LNCAP (cell line): ENCODE results near the gene CLSTN3.

Experiments
- TF ChIP-seq, protein P1 (sequence below): fragments of 450-650 bp; IDR thresholded peaks from 2 replicates; pipeline ENCODE4 v1.5.1; 2017; ENCODE audit warnings: mild to moderate bottlenecking

Gene CLSTN3

DNA sequence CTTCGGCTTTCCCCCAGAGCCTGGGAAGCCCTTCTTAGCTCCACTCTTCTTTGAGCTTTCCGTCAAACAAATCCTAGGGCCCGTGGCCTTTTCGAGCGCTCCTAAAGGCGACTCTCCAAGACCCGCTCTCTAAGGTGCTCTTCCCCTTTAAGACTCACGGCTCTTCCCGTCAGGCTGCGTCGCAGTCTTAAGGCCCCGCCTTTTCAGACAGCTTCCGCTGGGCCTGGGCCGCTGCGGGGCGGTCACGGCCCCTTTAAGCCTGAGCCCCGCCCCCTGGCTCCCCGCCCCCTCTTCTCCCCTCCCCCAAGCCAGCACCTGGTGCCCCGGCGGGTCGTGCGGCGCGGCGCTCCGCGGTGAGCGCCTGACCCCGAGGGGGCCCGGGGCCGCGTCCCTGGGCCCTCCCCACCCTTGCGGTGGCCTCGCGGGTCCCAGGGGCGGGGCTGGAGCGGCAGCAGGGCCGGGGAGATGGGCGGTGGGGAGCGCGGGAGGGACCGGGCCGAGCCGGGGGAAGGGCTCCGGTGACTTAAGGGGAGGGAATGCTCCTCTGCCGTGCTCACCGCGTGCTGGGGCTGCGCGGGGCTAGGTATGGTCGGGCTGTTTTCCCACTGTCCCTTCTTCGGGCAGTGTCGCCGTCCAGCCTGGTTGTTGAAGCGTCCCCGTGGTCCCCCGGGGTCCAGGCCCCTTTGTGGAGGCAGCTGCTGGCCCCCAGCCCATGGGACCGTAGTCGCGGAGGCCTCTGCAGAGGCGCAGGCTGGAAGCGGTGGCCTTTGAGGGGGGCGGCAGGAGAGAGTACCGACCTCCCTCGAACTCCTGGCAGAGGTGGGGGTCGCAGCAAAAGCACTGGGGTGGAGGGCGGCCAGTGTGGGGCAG lies 59.5 kb downstream of the CLSTN3 start, which contains the start of gene PEX5:
Gene PEX5, plus strand, starts transcription at position 289 of the 870 bp plus-strand sequence. CDS start 692 bp downstream, outside the sequence.
- TF ChIP-seq, protein P1, sequence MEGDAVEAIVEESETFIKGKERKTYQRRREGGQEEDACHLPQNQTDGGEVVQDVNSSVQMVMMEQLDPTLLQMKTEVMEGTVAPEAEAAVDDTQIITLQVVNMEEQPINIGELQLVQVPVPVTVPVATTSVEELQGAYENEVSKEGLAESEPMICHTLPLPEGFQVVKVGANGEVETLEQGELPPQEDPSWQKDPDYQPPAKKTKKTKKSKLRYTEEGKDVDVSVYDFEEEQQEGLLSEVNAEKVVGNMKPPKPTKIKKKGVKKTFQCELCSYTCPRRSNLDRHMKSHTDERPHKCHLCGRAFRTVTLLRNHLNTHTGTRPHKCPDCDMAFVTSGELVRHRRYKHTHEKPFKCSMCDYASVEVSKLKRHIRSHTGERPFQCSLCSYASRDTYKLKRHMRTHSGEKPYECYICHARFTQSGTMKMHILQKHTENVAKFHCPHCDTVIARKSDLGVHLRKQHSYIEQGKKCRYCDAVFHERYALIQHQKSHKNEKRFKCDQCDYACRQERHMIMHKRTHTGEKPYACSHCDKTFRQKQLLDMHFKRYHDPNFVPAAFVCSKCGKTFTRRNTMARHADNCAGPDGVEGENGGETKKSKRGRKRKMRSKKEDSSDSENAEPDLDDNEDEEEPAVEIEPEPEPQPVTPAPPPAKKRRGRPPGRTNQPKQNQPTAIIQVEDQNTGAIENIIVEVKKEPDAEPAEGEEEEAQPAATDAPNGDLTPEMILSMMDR, result no peak

DNA sequence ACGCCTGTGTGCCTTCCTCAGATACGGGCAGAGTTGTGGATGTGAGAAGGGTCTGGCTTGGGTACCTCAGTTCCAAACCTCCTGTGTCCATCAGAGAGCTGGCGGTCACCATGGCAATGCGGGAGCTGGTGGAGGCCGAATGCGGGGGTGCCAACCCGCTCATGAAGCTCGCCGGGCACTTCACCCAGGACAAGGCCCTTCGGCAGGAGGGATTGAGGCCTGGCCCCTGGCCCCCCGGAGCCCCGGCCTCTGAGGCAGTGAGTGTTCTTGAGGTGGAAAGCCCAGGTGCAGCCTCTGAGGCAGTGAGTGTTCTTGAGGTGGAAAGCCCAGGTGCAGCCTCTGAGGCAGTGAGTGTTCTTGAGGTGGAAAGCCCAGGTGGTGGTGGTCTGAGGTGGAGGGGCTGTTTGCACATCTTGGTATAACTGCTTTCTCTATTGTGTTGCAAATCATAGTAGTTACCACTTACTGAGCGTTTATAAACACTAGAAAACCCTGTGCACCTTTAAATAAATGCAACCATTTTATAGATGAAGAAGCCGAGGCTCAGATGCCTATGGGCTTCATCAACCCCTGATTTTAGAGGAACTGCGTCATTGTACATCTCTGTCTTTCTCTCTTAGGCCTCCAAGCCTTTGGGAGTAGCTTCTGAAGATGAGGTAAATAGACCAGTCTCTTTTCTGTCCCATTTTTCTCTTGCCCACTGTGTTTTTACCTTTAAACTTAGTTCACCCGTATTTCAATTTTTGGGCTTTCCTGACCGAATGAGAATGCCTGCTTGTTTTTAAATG lies 60.3 kb downstream of the CLSTN3 start:
- TF ChIP-seq, protein P1, result no peak

DNA sequence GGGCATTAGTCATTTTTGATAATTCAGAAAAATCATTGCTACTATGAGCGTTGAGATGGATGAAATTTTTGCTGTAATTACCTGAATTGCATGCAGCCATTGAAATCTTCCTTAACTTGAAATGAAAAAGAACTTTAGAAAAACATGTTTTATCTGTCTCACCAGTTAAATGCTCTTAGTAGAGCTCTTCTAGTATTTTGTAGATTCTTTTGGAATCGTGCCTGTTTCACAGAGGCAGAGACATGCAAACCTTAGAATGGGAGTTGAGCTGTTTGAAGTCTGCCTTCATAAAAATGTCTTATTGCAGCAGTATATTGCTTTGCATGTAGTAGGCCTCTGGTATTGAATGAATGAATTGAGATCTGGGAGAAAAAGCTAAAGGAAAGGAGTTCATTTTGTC lies 63.5 kb downstream of the CLSTN3 start:
- TF ChIP-seq, protein P1, result no peak

DNA sequence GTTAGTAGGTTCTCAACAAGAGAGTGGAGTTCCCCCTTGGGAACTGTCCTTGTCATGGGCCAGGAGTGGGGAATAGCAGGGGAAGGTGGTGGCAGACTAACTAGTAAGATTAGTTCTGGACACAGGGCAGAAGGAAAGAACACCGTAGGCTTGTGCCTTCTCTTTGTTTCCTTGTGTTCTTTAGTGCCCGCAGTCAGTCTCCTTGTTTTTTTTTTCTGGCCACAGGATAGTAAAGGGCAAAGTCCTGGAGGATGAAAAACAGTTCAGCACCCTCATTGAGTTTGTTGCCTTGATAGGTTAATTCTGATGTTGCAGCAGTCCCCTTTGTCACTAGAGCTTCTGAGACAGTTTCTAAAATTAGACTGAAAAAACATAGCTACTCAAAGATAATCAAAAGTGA lies 67.7 kb downstream of the CLSTN3 start:
- TF ChIP-seq, protein P1, result no peak

DNA sequence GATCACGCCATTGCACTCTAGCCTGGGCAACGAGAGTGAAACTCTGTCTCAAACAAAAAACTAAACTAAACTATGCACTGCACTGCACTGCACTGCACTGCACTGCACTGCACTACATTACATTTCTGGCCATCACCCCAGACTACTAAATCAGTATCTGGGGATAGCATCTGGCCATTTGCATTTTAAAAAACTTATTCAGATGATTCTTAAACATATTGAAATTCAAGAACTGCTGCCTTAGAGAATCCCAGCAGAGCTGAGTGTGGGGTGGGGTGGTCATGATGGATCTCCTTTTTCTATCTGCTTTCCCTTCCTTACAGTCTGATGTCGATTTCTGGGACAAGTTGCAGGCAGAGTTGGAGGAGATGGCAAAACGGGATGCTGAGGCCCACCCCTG lies 72.9 kb downstream of the CLSTN3 start:
- TF ChIP-seq, protein P1, result no peak

DNA sequence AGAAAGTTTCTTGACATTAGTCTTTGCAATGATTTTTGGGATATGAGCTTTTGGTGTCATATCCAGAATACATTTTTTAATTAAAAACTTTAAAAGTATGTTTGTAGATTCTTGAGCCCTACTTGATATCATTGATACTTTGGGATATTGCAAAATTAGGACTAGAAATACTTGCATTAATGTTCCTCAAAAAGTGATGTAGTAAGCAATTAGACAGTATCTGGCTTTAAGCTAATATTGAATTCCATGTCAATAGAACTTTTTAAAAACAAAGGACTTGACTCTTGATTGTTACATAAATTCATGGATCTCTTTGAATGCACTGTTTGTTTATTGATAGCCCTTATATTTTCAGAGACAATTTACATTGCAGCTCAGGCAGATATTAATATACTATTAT lies 74.9 kb downstream of the CLSTN3 start:
- TF ChIP-seq, protein P1, result no peak

DNA sequence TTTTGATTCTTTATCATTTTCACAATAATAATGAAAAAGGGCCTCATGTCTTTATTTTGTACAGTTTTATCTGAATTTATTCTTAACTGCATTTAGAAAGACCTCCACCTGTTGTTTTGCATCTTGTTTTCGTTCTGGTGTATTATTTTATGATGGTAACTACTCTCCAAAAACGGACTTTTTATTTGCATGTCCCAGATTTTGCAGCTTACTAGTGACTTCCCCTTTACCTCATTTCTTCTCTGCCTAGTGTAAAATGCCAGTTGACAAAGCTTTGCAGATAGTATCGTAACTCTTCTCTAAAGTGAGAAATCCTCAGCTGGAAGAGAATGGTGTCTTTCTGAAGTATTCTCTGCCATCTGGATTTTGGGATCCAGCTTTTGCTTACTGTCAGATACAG lies 76.5 kb downstream of the CLSTN3 start:
- TF ChIP-seq, protein P1, result no peak
